K562 (cell line): ENCODE measurements around the gene CCDC7. TPM values are rescaled to one million over a fixed set of nuclear protein-coding genes. Genes with fewer than 3 reads are reported as not detected.
A peak's percentile ranks its signal among the peaks of the same experiment; 100 is the strongest.

Experiments
- CBX2 ChIP-seq: fragments of 200-600 bp; sonication (generic); IDR thresholded peaks from one replicate; pipeline ENCODE4 v1.6.1; 2012; ENCODE audit warnings: mild to moderate bottlenecking, low read length, inconsistent platforms; ENCODE audit not compliant: insufficient read depth, poor library complexity, severe bottlenecking
- CREBBP ChIP-seq: IDR thresholded peaks from one replicate; pipeline ENCODE4 v1.6.1; 2012; ENCODE audit warnings: low read depth, mild to moderate bottlenecking, control low read depth, inconsistent platforms, low read length
- ETV1 ChIP-seq: fragments of 450-650 bp; conservative IDR thresholded peaks from 2 replicates; pipeline ENCODE4 v1.6.1; 2016; ENCODE audit warnings: missing genetic modification characterization, control low read depth, low read depth, missing compliant biosample characterization
- KAT8 ChIP-seq: fragments of 450-650 bp; IDR thresholded peaks from 2 replicates; pipeline ENCODE4 v1.6.1; 2016; ENCODE audit warnings: low read depth, mild to moderate bottlenecking
- MAFF ChIP-seq: IDR thresholded peaks from 2 replicates; pipeline ENCODE4 v1.6.1; 2012; ENCODE audit warnings: low read length, improper control_type of control experiment
- NFIC ChIP-seq: fragments of 450-650 bp; IDR thresholded peaks from 2 replicates; pipeline ENCODE4 v1.6.1; 2017; ENCODE audit warnings: mild to moderate bottlenecking, inconsistent platforms
- NFXL1 ChIP-seq: fragments of 450-650 bp; formaldehyde crosslinking; IDR thresholded peaks from 2 replicates; pipeline ENCODE4 v1.4.0; 2021; ENCODE audit warnings: mild to moderate bottlenecking
- RAD51 ChIP-seq: fragments of 450-650 bp; IDR thresholded peaks from 2 replicates; pipeline ENCODE4 v1.7.1; 2016; ENCODE audit warnings: low read depth, mild to moderate bottlenecking, borderline replicate concordance
- ZFP30 ChIP-seq: fragments of 250-450 bp; sonication (Bioruptor Pico); IDR thresholded peaks from 2 replicates; pipeline ENCODE4 v1.8.0; 2022; ENCODE audit warnings: moderate library complexity, mild to moderate bottlenecking, inconsistent platforms, borderline replicate concordance
- ZKSCAN8 ChIP-seq: fragments of 200-800 bp; sonication (Bioruptor generic); IDR thresholded peaks from 2 replicates; pipeline ENCODE4 v1.6.1; 2016; ENCODE audit warnings: missing genetic modification characterization, missing compliant biosample characterization
- ZNF165 ChIP-seq: fragments of 250-450 bp; sonication (Bioruptor Pico); IDR thresholded peaks from 2 replicates; pipeline ENCODE4 v1.4.0; 2020; ENCODE audit warnings: borderline replicate concordance
- ZNF197 ChIP-seq: fragments of 200-800 bp; sonication (Bioruptor generic); IDR thresholded peaks from 2 replicates; pipeline ENCODE4 v1.6.1; 2016; ENCODE audit warnings: low read depth, missing genetic modification characterization, missing compliant biosample characterization
- ZNF354B ChIP-seq: fragments of 250-450 bp; sonication (Bioruptor Pico); IDR thresholded peaks from 2 replicates; pipeline ENCODE4 v1.4.0; 2020
- ZNF384 ChIP-seq: IDR thresholded peaks from 2 replicates; pipeline ENCODE4 v1.6.1; 2012; ENCODE audit warnings: low read depth, low read length, improper control_type of control experiment
- ZNF408 ChIP-seq: fragments of 250-450 bp; sonication (Bioruptor Pico); IDR thresholded peaks from 2 replicates; pipeline ENCODE4 v1.4.0; 2020; ENCODE audit warnings: low read depth, mild to moderate bottlenecking, moderate library complexity
- ZNF436 ChIP-seq: fragments of 250-450, 450-650 bp; sonication (Bioruptor Pico); formaldehyde crosslinking; IDR thresholded peaks from 2 replicates; pipeline ENCODE4 v1.7.0; 2020; ENCODE audit warnings: mild to moderate bottlenecking
- ZNF778 ChIP-seq: fragments of 450-650 bp; formaldehyde crosslinking; IDR thresholded peaks from 2 replicates; pipeline ENCODE4 v1.4.0; 2020; ENCODE audit warnings: mild to moderate bottlenecking, moderate library complexity
- polyA plus RNA-seq, 8 experiments: library from polyadenylated mRNA; depleted of rRNA in 4 of 8; stranded (reverse) in 5 of 8; unstranded in 3 of 8; fragments of >200 nt; fragmentation: Nextera tagmentation in 2 of 8; fragmentation: Illumina TruSeq in 1 of 8; extraction: Ambion mirVana in 2 of 8; extraction: Trizol in 1 of 8; gene quantifications; 2 replicates each; pipeline versions ENCODE4 v1.2.1 to v1.2.3, GENCODE V29; 2011 to 2014; ENCODE audit warnings: inconsistent platforms in 1 of 8, missing spikeins in 1 of 8
- total RNA-seq, 7 experiments: library from RNA; depleted of rRNA in 6 of 7; stranded (reverse); fragments of >200 nt in 6 of 7; fragmentation: Illumina TruSeq in 2 of 7; extraction: Trizol in 2 of 7; gene quantifications; 2 replicates each; pipeline versions ENCODE4 v1.2.1 to v1.2.3, GENCODE V29; 2011 to 2021; ENCODE audit warnings: low replicate concordance in 1 of 7
- TF ChIP-seq, protein P1 (sequence below), 2 experiments: fragments of 450-650 bp; IDR thresholded peaks; 2 replicates each; pipeline ENCODE4 v1.6.1; 2016; ENCODE audit warnings: mild to moderate bottlenecking in 2 of 2, borderline replicate concordance in 1 of 2, low read depth in 1 of 2, moderate library complexity in 1 of 2
- TF ChIP-seq, protein P2 (sequence below): fragments of 250-450 bp; sonication (Bioruptor Pico); IDR thresholded peaks from 2 replicates; pipeline ENCODE4 v1.8.0; 2021; ENCODE audit warnings: borderline replicate concordance, mild to moderate bottlenecking, moderate library complexity; ENCODE audit not compliant: poor library complexity, severe bottlenecking

Gene CCDC7
- total and polyA plus RNA-seq, 9 of the 15 experiments (the other 6 are each of a cell fraction or from before 2014, with no cell fraction given) = 1.5 to 6.6 (median 2.7) TPM

- TF ChIP-seq, protein P1, sequence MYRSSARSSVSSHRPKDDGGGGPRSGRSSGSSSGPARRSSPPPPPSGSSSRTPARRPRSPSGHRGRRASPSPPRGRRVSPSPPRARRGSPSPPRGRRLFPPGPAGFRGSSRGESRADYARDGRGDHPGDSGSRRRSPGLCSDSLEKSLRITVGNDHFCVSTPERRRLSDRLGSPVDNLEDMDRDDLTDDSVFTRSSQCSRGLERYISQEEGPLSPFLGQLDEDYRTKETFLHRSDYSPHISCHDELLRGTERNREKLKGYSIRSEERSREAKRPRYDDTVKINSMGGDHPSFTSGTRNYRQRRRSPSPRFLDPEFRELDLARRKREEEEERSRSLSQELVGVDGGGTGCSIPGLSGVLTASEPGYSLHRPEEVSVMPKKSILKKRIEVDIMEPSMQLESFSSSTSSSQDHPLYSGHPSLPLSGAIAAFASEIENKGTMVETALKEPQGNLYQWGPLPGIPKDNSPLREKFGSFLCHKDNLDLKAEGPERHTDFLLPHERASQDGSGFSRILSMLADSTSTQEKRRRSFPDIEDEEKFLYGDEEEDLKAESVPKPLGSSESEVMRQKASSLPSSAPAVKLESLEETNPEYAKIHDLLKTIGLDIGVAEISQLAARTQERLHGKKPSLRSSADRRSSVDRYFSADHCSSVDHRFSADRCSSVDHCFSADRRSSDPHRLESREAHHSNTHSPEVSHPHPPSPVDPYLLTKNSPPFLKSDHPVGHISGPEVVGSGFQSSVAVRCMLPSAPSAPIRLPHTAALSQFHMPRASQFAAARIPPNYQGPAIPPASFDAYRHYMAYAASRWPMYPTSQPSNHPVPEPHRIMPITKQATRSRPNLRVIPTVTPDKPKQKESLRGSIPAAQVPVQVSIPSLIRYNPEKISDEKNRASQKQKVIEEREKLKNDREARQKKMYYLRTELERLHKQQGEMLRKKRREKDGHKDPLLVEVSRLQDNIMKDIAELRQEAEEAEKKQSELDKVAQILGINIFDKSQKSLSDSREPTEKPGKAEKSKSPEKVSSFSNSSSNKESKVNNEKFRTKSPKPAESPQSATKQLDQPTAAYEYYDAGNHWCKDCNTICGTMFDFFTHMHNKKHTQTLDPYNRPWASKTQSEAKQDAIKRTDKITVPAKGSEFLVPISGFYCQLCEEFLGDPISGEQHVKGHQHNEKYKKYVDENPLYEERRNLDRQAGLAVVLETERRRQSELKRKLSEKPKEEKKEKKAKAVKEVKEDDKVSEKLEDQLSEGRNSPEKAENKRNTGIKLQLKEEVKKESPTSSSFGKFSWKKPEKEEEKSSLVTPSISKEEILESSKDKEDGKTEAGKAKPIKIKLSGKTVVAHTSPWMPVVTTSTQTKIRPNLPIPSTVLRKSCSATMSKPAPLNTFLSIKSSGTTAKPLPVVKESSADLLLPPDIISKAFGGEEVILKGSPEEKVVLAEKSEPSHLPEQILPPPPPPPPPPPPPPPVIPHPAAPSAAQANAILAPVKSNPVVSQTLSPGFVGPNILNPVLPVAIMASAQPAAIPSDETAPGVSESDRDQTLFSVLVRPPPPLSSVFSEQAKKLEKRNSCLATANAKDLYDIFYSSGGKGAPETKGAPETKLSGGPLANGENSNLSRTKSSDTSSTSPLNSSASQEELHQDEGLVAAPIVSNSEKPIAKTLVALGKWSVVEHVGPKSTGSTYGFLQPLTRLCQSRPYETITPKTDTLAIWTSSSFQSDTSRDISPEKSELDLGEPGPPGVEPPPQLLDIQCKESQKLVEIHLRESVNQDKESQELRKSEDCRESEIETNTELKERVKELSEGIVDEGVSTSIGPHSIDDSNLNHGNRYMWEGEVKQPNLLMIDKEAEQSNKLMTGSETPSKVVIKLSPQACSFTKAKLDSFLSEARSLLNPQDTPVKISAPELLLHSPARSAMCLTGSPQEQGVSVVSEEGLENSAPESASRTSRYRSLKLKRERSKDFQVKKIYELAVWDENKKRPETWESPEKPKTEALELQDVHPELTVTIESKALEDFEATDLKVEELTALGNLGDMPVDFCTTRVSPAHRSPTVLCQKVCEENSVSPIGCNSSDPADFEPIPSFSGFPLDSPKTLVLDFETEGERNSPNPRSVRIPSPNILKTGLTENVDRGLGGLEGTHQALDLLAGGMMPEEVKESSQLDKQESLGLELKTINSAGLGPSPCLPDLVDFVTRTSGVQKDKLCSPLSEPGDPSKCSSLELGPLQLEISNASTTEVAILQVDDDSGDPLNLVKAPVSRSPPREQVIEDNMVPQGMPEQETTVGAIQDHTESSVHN (IDR thresholded peaks at IDR 0.05; ENCODE audit: borderline replicate concordance in 1 of 2, low read depth in 1 of 2) = no peak
- peak; percentile 59; the same call in 1 of the 2 replicates for TF ChIP-seq NFIC
- no peak for TF ChIP-seq ZKSCAN8 (CRISPR knock-in tag)
- no peak for TF ChIP-seq ZNF197 (CRISPR knock-in tag)
- TF ChIP-seq ETV1 (tag) = peak; percentile 54; the same call in 1 of the 2 replicates
- TF ChIP-seq NFXL1 (CRISPR knock-in tag) = no peak
- TF ChIP-seq MAFF = no peak
- no peak for TF ChIP-seq CREBBP
- TF ChIP-seq ZNF436 (CRISPR knock-in tag) = no peak
- TF ChIP-seq ZNF354B (CRISPR knock-in tag) = no peak
- no peak for TF ChIP-seq ZNF778 (CRISPR knock-in tag)
- TF ChIP-seq, protein P2, sequence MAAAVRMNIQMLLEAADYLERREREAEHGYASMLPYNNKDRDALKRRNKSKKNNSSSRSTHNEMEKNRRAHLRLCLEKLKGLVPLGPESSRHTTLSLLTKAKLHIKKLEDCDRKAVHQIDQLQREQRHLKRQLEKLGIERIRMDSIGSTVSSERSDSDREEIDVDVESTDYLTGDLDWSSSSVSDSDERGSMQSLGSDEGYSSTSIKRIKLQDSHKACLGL = no peak
- TF ChIP-seq ZNF165 (CRISPR knock-in tag) = no peak
- no peak for TF ChIP-seq ZNF408 (CRISPR knock-in tag)
- TF ChIP-seq KAT8 = no peak
- no peak for TF ChIP-seq ZFP30 (CRISPR knock-in tag)
- TF ChIP-seq RAD51 = no peak
- no peak for TF ChIP-seq CBX2
- no peak for TF ChIP-seq ZNF384
These were observed 56.0 kb downstream of the CCDC7 start (continued) for GRCh38 chr10:32501906-32502305.
